NB4 (cell line): ENCODE data around the gene MATN1.

Experiments used
- CTCF ChIP-seq: IDR thresholded peaks from one replicate; pipeline ENCODE4 v1.5.1; 2012; ENCODE audit warnings: low read depth, low read length
- MYC ChIP-seq: IDR thresholded peaks from 2 replicates; pipeline ENCODE4 v1.6.1; 2011; ENCODE audit warnings: low read depth, low read length
- POLR2A ChIP-seq: IDR thresholded peaks from 2 replicates; pipeline ENCODE4 v1.6.1; 2011; ENCODE audit warnings: mild to moderate bottlenecking; ENCODE audit not compliant: insufficient read length; ENCODE audit errors: extremely low read depth

GRCh38 chr1:30748098-30748698 is 24.8 kb upstream of the MATN1 start:
- TF ChIP-seq CTCF = no peak
- TF ChIP-seq MYC = no peak
- TF ChIP-seq POLR2A = no peak
